Muscle layer of duodenum (tissue), 2 donors: ENCODE measurements around the gene MFN2.
"Not testable (repeated sequence)": the region's sequence is repeated elsewhere in the genome, so short reads cannot be mapped to it uniquely, and the experiment has no call there.

ENCODE experiments used
- H3K27ac ChIP-seq: one replicate; pipeline ENCODE4 v1.7.0; 2013; ENCODE audit warnings: mild to moderate bottlenecking, low read length
- H3K27me3 ChIP-seq: one replicate; pipeline ENCODE4 v1.7.0; 2013; ENCODE audit warnings: low read depth, mild to moderate bottlenecking, control low read depth, low read length
- H3K36me3 ChIP-seq, 2 donors: one replicate each; pipeline ENCODE4 v1.7.0; 2013; ENCODE audit warnings: low read length in 2 of 2, control low read depth in 1 of 2, mild to moderate bottlenecking in 1 of 2; ENCODE audit not compliant: insufficient read depth in 2 of 2, control insufficient read depth in 1 of 2
- H3K4me1 ChIP-seq, 2 donors: one replicate each; pipeline ENCODE4 v1.7.0; 2013; ENCODE audit warnings: low read length in 2 of 2, mild to moderate bottlenecking in 2 of 2, control low read depth in 1 of 2, moderate library complexity in 1 of 2; ENCODE audit not compliant: insufficient read depth in 2 of 2, control insufficient read depth in 1 of 2
- H3K4me3 ChIP-seq, 2 donors: one replicate each; pipeline ENCODE4 v1.7.0; 2013; ENCODE audit warnings: low read length in 2 of 2, low read depth in 1 of 2, mild to moderate bottlenecking in 1 of 2
- H3K9me3 ChIP-seq, 2 donors: one replicate each; pipeline ENCODE4 v1.7.0; 2013; ENCODE audit warnings: low read length in 2 of 2, control low read depth in 1 of 2, mild to moderate bottlenecking in 1 of 2; ENCODE audit not compliant: control insufficient read depth in 1 of 2
- donor health status: healthy.

The MFN2 gene

DNA sequence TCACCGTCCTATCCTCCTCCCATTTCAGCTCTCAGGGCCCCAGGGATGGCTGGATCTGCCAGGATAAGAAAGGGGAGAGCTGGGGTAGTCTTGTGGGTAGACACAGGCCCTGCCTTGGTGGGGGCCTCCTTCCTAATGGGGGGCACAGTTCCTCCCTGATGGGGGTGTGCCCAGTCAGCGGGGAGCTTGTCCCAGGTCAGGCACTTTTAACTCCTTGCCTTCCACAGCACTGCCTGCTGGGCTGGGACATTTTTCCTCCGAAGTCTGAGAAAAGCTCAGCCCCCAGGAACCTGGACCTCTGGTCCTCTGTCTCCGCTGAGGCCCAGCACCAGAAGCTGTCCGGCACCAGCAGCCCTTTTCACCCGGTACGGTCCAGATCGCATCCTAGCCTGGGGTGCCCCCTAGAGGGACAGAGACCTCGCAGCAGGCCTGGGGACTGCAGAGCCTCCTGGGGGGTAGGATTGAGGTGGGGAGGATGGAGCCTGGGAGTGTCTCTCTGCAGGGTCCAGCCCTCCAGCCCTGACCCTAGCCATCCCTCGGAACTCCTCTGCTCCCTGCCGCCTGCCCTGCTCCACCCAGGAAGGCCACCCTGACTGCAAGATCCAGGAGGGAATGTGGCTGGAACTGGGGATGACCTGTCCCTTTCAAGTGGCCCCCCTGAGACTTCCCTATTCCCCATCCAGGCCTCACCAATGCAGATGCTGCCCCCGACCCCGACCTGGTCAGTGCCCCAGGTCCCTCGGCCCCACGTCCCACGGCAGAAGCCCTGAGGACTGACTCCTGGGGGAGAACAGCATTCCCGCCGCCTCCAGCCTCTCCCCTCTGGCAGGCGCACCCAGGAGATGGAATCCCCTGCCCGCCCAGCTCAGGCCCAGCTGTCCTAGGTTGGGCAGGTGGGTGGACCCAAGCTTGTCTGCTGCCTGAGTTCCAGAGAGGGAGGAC is 51.1 kb downstream of the MFN2 start:
- no peaks in the 10 kb centered on the region for H3K4me1 ChIP-seq
- H3K27ac ChIP-seq: no peak overlapping the region
- H3K9me3 ChIP-seq: no peaks in the 10 kb centered on the region
- peaks cover 11 to 57% of the 10 kb centered on the region in 2 donors for H3K36me3 ChIP-seq
- H3K27me3 ChIP-seq: no peaks in the 10 kb centered on the region
- H3K4me3 ChIP-seq: no peak overlapping the region

DNA sequence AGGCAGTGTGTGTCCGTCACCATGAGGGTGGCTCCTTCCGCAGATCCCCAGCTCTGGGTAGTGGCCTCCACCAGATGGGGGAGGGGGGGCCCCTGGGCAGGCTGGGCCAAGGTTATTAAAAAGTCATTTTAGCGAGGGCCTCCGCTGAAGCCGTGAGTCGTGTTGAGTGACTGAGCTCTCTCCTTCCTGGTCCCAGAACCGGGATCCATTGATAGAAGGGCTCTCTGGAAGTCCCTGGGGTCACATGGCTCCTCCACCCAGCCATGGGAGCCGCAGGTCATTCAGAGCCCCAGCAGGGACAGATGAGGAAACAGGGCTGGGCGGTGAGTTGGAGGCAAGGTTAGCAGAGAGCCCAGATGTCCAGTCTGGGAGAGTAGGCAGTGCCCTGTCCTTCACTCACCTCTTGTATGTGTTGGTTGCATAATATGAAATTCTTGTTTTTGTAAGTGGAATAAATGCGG is 51.9 kb downstream of the MFN2 start:
- H3K4me1 ChIP-seq: no peaks in the 10 kb centered on the region
- no peaks in the 10 kb centered on the region for H3K9me3 ChIP-seq

DNA sequence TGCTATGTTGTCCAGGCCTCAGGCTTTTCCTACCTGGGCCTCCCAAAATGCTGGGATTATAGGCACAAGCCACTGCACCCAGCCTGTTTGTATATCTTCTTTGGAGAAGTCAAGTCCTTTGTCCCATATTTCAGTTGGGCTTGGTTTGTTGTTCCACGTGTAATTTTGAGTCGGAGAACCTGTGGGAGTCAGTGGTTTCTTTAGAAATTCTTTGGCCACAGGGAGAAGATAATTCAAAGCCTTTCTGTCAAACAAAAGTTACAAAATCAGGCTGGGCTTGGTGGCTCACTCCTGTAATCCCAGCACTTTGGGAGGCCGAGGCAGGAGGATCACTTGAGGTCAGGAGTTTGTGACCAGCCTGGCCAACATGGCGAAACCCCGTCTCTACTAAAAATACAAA is 53.2 kb downstream of the MFN2 start:
- H3K36me3 ChIP-seq: peaks cover 5 to 36% of the 10 kb centered on the region in 2 donors
- not testable (repeated sequence) for H3K4me3 ChIP-seq, H3K27ac ChIP-seq, H3K4me1 ChIP-seq, H3K27me3 ChIP-seq, H3K9me3 ChIP-seq

More for the DNA sequence above, 51.9 kb downstream of the MFN2 start:
- no peak overlapping the region for H3K27ac ChIP-seq
- peaks cover 8 to 48% of the 10 kb centered on the region in 2 donors for H3K36me3 ChIP-seq
- H3K27me3 ChIP-seq: no peaks in the 10 kb centered on the region
- H3K4me3 ChIP-seq: no peak overlapping the region

DNA sequence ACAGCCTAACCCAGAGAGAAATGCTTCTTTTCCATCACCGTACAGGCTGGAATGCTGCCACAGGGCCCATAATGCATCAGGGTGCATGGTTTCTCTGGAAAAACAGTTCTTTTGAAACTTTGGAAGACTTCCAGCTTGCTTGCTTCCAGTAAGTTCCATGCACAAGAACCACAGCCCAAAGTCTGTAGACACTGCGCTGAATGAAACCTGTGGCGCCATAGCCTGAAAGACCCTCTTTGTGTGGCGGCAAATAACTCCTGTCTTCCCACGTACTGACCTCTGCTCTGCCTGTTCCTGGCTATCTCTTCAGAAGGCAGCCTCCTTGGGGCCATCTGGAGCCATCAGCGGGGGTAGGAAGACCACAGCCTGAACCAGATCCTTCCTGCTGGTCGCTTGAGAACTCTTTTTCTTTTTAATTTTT is 54.1 kb downstream of the MFN2 start:
- H3K36me3 ChIP-seq: peaks cover 0 to 29% of the 10 kb centered on the region in 2 donors
- H3K4me1 ChIP-seq: no peaks in the 10 kb centered on the region
- no peaks in the 10 kb centered on the region for H3K27me3 ChIP-seq
- H3K27ac ChIP-seq: no peak overlapping the region
- H3K9me3 ChIP-seq: no peaks in the 10 kb centered on the region
- H3K4me3 ChIP-seq: no peak overlapping the region

DNA sequence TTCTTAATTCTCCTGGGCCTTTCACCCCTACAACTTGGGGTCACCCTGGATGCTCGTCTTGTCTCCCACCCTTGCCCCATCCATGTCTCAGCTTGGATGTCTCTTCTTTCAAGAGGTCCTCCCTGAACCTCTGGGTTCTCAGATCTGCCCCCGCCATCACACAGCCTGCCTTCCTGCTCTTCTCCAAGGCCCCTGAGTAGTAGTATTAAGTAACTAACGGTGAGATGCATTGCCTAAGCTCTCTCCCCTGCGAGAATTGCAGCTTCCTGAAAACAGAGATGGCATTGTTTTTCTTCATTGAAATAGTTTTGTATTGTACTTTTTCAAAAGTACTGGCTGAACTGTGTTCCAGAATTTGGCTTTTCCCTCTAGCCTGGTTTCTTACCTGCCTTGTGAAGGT is 55.1 kb downstream of the MFN2 start:
- Histone ChIP-seq H3K27me3 (no peaks in the 10 kb centered on the region), H3K4me1 (no peaks in the 10 kb centered on the region), H3K4me3 (no peak overlapping the region), H3K9me3 (no peaks in the 10 kb centered on the region), H3K27ac (no peak overlapping the region), H3K36me3 (peaks cover 0 to 20% of the 10 kb centered on the region in 2 donors)

DNA sequence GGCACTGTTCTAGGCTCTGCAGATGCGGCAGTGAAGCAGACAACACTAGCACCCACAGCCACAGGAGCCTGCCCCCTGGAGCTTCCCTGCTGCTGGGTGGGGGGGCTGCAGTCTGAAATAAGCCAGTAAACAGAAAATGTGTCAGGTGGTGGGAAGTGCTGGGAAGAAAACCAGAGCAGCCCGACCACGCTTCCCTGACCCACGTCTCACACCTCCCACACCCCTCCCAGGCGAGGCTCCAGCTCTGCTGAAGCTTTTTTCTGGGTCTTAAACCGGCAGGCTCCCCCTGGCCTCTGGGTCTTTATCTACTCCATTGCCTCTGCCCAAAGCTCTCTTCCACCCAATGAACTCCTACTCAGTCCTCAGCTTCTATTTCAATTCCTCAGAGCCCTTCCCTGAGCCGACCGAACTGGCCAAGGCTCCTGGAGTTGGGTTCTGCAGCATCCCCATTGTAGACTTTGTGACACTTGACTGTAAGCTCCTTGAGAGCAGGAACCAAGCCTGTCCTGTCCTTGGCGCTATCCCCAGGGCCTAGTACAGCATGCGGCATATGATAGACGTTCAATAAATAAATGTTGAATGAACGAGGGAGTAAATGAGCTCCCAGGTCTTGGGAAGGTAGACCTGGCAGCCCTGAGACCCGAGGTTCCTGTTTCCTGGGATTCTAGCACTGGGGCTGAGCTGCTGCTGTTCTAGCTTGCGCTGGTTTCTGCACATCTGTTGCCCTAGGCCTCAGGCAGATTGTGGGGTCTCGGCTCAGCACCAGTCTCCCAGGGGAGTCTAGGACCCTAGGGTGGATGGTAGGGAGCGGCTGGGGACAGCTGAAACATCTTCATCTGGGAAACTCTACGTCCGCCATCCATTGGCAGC is 57.5 kb downstream of the MFN2 start:
- H3K4me1 ChIP-seq: no peaks in the 10 kb centered on the region
- H3K9me3 ChIP-seq: no peaks in the 10 kb centered on the region
- no peak overlapping the region for H3K27ac ChIP-seq

DNA sequence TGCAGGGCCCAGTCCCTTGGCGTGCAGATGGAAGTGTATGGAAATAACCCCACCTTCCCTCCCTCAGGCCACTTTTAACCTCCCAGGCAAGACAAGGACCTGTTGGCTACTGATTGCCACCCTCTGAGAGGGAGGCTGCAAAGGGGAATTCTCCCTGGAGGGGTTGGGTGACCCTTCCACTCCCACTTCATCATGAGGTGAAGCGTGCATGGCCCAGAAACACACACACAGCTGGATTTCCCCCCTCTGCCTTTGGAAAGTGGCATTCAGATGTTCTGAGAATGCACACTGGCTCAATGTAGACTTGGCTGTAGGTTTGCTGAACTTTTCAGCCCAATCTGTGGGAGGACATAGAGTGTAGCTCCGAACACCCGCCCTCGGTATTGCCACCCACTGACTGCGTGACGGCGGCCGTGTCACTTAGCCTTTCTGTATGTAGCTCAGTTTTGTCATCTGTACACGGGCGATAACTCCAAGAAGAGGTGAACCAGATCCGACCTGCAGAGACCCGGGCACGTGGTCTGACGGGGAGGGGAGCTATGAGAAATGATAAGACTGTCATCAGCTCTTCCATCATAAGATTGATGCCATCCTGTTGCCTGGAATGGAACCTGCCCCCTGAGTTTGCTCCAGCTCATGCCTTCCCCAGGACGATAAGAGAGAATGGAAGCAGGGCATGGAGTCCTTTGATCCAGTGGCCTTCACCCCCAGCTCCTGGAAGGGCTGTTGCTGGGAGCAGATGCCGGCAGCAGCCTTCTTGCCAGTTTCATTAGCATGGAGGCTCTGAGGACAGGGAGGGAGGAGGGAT is 58.3 kb downstream of the MFN2 start:
- Histone ChIP-seq H3K9me3 (no peaks in the 10 kb centered on the region), H3K36me3 (no peaks in the 10 kb centered on the region), H3K27me3 (no peaks in the 10 kb centered on the region), H3K4me3 (no peak overlapping the region), H3K4me1 (no peaks in the 10 kb centered on the region), H3K27ac (no peak overlapping the region)

More for the DNA sequence above, 57.5 kb downstream of the MFN2 start:
- H3K27me3 ChIP-seq: no peaks in the 10 kb centered on the region
- no peaks in the 10 kb centered on the region for H3K36me3 ChIP-seq
- H3K4me3 ChIP-seq: no peak overlapping the region

DNA sequence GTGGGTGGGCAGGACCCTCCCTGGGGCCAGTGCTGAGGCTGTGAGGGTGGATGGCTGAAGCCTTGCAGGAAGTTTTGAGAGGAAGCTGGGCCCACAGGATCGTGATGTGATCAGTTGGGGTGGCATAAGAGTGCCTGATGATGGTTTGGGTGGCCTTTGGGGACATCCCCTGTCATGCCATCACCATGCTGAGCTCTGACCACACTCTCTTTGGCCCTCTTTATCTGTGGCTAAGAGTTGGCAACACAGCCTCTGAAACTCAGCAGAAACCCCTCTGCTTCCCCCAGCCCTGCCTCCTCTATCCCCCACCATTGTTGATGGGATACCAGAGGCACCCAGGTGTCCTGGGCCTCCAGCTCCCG is 58.9 kb downstream of the MFN2 start:
- Histone ChIP-seq H3K9me3 (no peaks in the 10 kb centered on the region), H3K27me3 (no peaks in the 10 kb centered on the region), H3K4me1 (no peaks in the 10 kb centered on the region), H3K27ac (no peak overlapping the region), H3K4me3 (no peak overlapping the region), H3K36me3 (no peaks in the 10 kb centered on the region)

DNA sequence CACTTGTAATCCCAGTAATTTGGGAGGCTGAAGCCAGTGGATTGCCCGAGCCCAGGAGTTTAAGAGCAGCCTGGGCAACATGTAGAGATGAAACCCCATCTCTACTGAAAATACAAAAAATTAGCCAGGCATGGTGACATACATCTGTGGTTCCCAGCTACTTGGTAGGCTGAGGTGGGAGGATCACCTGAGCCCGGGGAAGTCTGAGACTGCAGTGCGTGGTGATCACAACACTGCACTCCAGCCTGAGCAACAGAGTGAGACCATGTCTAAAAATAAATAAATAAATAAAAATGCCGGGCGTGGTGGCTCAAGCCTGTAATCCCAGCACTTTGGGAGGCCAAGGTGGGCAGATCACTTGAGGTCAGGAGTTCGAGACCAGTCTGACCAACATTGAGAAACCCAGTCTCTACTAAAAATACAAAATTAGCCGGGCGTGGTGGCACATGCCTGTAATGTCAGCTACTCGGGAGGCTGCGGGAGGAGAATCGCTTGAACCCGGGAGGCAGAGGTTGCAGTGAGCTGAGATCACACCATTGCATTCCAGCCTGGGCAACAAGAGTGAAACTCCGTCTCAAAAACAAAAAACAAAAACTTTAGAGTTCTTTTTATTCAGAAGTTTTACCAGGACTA is 59.7 kb downstream of the MFN2 start:
- H3K4me3 ChIP-seq, H3K4me1 ChIP-seq, H3K27me3 ChIP-seq, H3K27ac ChIP-seq, H3K9me3 ChIP-seq, H3K36me3 ChIP-seq: not testable (repeated sequence)

DNA sequence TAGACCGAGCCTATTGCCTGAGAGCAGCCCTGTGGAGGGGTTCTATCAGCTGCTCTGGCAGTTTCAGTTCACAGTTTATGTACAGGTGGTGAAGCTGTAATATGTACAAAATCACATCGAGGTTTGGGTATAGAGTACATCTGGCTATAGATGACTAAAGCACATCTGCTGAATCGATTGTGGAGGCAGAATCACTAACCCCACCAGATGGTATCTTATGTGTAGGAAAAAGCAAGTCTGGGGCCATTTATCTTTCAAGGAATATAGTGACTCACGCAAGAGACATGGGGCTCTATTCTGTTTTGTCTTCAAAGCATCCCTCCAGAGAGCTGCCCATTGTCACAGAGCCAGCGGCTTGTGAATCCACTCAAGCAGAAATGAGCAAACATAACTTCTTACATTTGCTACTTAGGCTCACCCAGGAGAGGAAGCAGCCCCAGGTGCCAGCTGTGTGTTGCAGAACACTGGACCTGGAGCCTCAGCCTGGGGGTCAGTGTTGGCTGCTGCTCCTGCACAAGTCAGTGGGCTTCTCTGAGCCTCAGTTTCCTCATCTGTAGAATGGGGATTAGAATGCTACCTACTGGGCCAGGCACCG is 60.3 kb downstream of the MFN2 start:
- Histone ChIP-seq H3K9me3 (no peaks in the 10 kb centered on the region), H3K27ac (no peak overlapping the region), H3K36me3 (no peaks in the 10 kb centered on the region), H3K4me1 (no peaks in the 10 kb centered on the region), H3K27me3 (no peaks in the 10 kb centered on the region), H3K4me3 (no peak overlapping the region)
